Suprapubic skin (tissue), 4 donors: ENCODE results near the gene BARX1. TPM values are rescaled to one million over a fixed set of nuclear protein-coding genes. Genes with fewer than 3 reads are reported as not detected.

Source experiments
- DNase-seq, 2 donors: peaks; one replicate each; pipeline ENCODE4 v3.0.0-alpha.2; 2019; ENCODE audit warnings: low spot score in 2 of 2
- H3K27ac ChIP-seq: fragments of 200-600 bp; sonication (generic); one replicate; pipeline ENCODE4 v1.5.1; 2019
- H3K27me3 ChIP-seq: fragments of 200-600 bp; sonication (generic); one replicate; pipeline ENCODE4 v1.5.1; 2019
- H3K36me3 ChIP-seq: fragments of 200-600 bp; sonication (generic); one replicate; pipeline ENCODE4 v1.5.1; 2019
- H3K4me1 ChIP-seq: fragments of 200-600 bp; sonication (generic); one replicate; pipeline ENCODE4 v1.5.1; 2019
- H3K4me3 ChIP-seq: fragments of 200-600 bp; sonication (generic); one replicate; pipeline ENCODE4 v1.5.1; 2019; ENCODE audit warnings: mild to moderate bottlenecking
- H3K9me3 ChIP-seq: fragments of 200-600 bp; sonication (generic); one replicate; pipeline ENCODE4 v1.5.1; 2019
- CTCF ChIP-seq, 2 donors: fragments of 200-600 bp in 1 of 2; fragments of 450-650 bp in 1 of 2; sonication (generic) in 1 of 2; IDR thresholded peaks; one replicate each; pipeline ENCODE4 v1.5.1; 2016 to 2019; ENCODE audit warnings: antibody characterized with exemption in 2 of 2, mild to moderate bottlenecking in 1 of 2, moderate library complexity in 1 of 2
- EP300 ChIP-seq: sonication (generic); formaldehyde crosslinking; IDR thresholded peaks from one replicate; pipeline ENCODE4 v1.6.1; 2017; ENCODE audit warnings: antibody characterized with exemption
- POLR2A ChIP-seq, 2 donors: fragments of 450-650 bp; IDR thresholded peaks; one replicate each; pipeline ENCODE4 v1.6.1; 2017; ENCODE audit warnings: antibody characterized with exemption in 2 of 2, mild to moderate bottlenecking in 2 of 2, moderate library complexity in 2 of 2
- POLR2AphosphoS5 ChIP-seq, 3 donors: sonication (generic); formaldehyde crosslinking; IDR thresholded peaks; one replicate each; pipeline ENCODE4 v1.6.1; 2017; ENCODE audit warnings: antibody characterized with exemption in 3 of 3
- WGBS: methylation state at CpG from one replicate; pipeline ENCODE4 v1.1.5; 2018; 5-methylcytosine and 5-hydroxymethylcytosine counted together
- total RNA-seq, 4 donors: library from RNA; depleted of rRNA; stranded (reverse); fragments of >200 nt; gene quantifications; one replicate each; pipeline ENCODE4 v1.1.0, GENCODE V29; 2016

Gene BARX1
- total RNA-seq, 4 donors from 2014 or later: not detected

- no peaks in the 10 kb centered on the region for H3K9me3 ChIP-seq
- 69% methylated on average over 3 of the region's 3 CpGs for WGBS
- TF ChIP-seq EP300: no peak
- TF ChIP-seq CTCF (IDR thresholded peaks at IDR 0.05): no peak
- TF ChIP-seq POLR2A (IDR thresholded peaks at IDR 0.05): no peak
- H3K27ac ChIP-seq: no peak overlapping the region
- no peak overlapping the region for H3K4me3 ChIP-seq
- DNase-seq: no peak
- no peaks in the 10 kb centered on the region for H3K4me1 ChIP-seq
- H3K27me3 ChIP-seq: no peaks in the 10 kb centered on the region
- H3K36me3 ChIP-seq: no peaks in the 10 kb centered on the region
Observed at GRCh38 chr9:93994132-93994531, 39.0 kb upstream of the BARX1 start.

- no peaks in the 10 kb centered on the region for H3K4me1 ChIP-seq
- no peaks in the 10 kb centered on the region for H3K27me3 ChIP-seq
- no peaks in the 10 kb centered on the region for H3K36me3 ChIP-seq
- DNase-seq: no peak
- whole genome bisulfite sequencing: 92% methylated on average over 2 of the region's 2 CpGs
- no peak overlapping the region for H3K27ac ChIP-seq
- H3K4me3 ChIP-seq: no peak overlapping the region
- TF ChIP-seq POLR2A (IDR thresholded peaks at IDR 0.05) (no peak), EP300 (no peak), CTCF (IDR thresholded peaks at IDR 0.05) (no peak), POLR2AphosphoS5 (IDR thresholded peaks at IDR 0.05) (no peak)
- H3K9me3 ChIP-seq: no peaks in the 10 kb centered on the region
Observed at GRCh38 chr9:93992830-93993229, 37.7 kb upstream of the BARX1 start.

- no peak for DNase-seq
- Histone ChIP-seq H3K27ac (no peak overlapping the region), H3K4me1 (no peaks in the 10 kb centered on the region), H3K36me3 (no peaks in the 10 kb centered on the region), H3K27me3 (no peaks in the 10 kb centered on the region), H3K4me3 (no peak overlapping the region), H3K9me3 (peaks cover 4% of the 10 kb centered on the region)
- no peak for TF ChIP-seq POLR2A (IDR thresholded peaks at IDR 0.05)
- no peak for TF ChIP-seq EP300
- TF ChIP-seq CTCF (IDR thresholded peaks at IDR 0.05): no peak
- TF ChIP-seq POLR2AphosphoS5 (IDR thresholded peaks at IDR 0.05): no peak
Observed at GRCh38 chr9:93990448-93990847, 35.3 kb upstream of the BARX1 start.

- H3K4me1 ChIP-seq: no peaks in the 10 kb centered on the region
- TF ChIP-seq POLR2AphosphoS5 (IDR thresholded peaks at IDR 0.05) (no peak), CTCF (IDR thresholded peaks at IDR 0.05) (no peak), POLR2A (IDR thresholded peaks at IDR 0.05) (no peak), EP300 (no peak)
- no peaks in the 10 kb centered on the region for H3K36me3 ChIP-seq
- no peak for DNase-seq
- H3K9me3 ChIP-seq: peaks cover 4% of the 10 kb centered on the region
- no peak overlapping the region for H3K27ac ChIP-seq
- no peak overlapping the region for H3K4me3 ChIP-seq
- WGBS: 88% methylated on average over 1 of the region's 1 CpG
- no peaks in the 10 kb centered on the region for H3K27me3 ChIP-seq
Observed at GRCh38 chr9:93988056-93988455, 32.9 kb upstream of the BARX1 start.

GRCh38 chr9:93984860-93985259 lies 29.7 kb upstream of the BARX1 start:
- WGBS: 27% methylated on average over 2 of the region's 2 CpGs

More at GRCh38 chr9:93984860-93985259, 29.7 kb upstream of the BARX1 start:
- H3K9me3 ChIP-seq: peaks cover 4% of the 10 kb centered on the region
- H3K27me3 ChIP-seq: no peaks in the 10 kb centered on the region
- H3K36me3 ChIP-seq: no peaks in the 10 kb centered on the region
- no peak for DNase-seq
- TF ChIP-seq CTCF (IDR thresholded peaks at IDR 0.05) (no peak), POLR2A (IDR thresholded peaks at IDR 0.05) (no peak)
- H3K27ac ChIP-seq: no peak overlapping the region
- H3K4me3 ChIP-seq: no peak overlapping the region
- no peaks in the 10 kb centered on the region for H3K4me1 ChIP-seq
